GM23338 (cell line): ENCODE data around the gene WASHC2C.
"Not testable (repeated sequence)": the region's sequence is repeated elsewhere in the genome, so short reads cannot be mapped to it uniquely, and the experiment has no call there.

Experiments
- CREB1 ChIP-seq: fragments of 250-450 bp; sonication (Bioruptor Pico); IDR thresholded peaks from 2 replicates; pipeline ENCODE4 v1.5.0; 2020; ENCODE audit warnings: low read depth, mild to moderate bottlenecking, moderate library complexity
- EZH2 ChIP-seq: fragments of 200-600 bp; sonication (generic); IDR thresholded peaks from one replicate; pipeline ENCODE4 v1.8.0; 2017; ENCODE audit warnings: antibody characterized with exemption, mild to moderate bottlenecking, low read depth; ENCODE audit not compliant: unreplicated experiment
- EZH2phosphoT487 ChIP-seq: fragments of 200-600 bp; sonication (generic); IDR thresholded peaks from one replicate; pipeline ENCODE4 v1.8.1; 2018; ENCODE audit warnings: antibody characterized with exemption; ENCODE audit not compliant: unreplicated experiment
- JUNB ChIP-seq: IDR thresholded peaks from one replicate; pipeline ENCODE4 v1.6.1; 2016; ENCODE audit warnings: antibody characterized with exemption; ENCODE audit not compliant: unreplicated experiment
- NANOG ChIP-seq: IDR thresholded peaks from 2 replicates; pipeline ENCODE4 v1.6.1; 2016; ENCODE audit warnings: antibody characterized with exemption, borderline replicate concordance
- POLR2AphosphoS5 ChIP-seq: IDR thresholded peaks from 2 replicates; pipeline ENCODE4 v1.6.1; 2016; ENCODE audit warnings: antibody characterized with exemption, low read depth
- TF ChIP-seq, protein P1 (sequence below), 2 experiments: fragments of 200-600 bp in 1 of 2; sonication (generic) in 1 of 2; conservative IDR thresholded peaks; 2 replicates each; pipeline versions ENCODE4 v1.5.1 to v1.6.1; 2016 to 2017; ENCODE audit warnings: antibody characterized with exemption in 2 of 2, low read depth in 2 of 2, mild to moderate bottlenecking in 2 of 2, moderate library complexity in 1 of 2
- TF ChIP-seq, protein P2 (sequence below): IDR thresholded peaks from 2 replicates; pipeline ENCODE4 v1.6.1; 2016; ENCODE audit warnings: antibody characterized with exemption
- TF ChIP-seq, protein P3 (sequence below): IDR thresholded peaks from one replicate; pipeline ENCODE4 v1.6.1; 2018; ENCODE audit warnings: antibody characterized with exemption; ENCODE audit not compliant: unreplicated experiment

DNA sequence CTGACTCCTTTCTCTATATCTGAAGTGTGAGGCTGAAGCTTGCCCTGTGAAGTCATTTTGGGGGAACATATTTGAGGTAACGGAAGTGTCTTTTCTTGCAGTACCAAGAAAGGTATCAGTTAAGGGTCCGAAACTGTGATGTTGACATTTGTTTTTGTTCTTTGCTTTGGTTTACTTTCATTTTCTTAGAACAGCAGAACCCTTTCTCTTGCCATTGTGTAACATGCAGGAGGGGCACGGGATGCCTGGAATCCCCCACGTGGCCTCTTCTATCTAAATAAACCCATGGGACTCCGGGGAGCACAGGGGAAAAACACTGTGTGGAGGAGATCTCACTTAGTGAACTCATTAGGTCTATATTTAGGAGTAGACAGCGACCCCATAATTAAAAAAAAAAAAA is 34.6 kb downstream of the WASHC2C start:
- TF ChIP-seq, protein P1, sequence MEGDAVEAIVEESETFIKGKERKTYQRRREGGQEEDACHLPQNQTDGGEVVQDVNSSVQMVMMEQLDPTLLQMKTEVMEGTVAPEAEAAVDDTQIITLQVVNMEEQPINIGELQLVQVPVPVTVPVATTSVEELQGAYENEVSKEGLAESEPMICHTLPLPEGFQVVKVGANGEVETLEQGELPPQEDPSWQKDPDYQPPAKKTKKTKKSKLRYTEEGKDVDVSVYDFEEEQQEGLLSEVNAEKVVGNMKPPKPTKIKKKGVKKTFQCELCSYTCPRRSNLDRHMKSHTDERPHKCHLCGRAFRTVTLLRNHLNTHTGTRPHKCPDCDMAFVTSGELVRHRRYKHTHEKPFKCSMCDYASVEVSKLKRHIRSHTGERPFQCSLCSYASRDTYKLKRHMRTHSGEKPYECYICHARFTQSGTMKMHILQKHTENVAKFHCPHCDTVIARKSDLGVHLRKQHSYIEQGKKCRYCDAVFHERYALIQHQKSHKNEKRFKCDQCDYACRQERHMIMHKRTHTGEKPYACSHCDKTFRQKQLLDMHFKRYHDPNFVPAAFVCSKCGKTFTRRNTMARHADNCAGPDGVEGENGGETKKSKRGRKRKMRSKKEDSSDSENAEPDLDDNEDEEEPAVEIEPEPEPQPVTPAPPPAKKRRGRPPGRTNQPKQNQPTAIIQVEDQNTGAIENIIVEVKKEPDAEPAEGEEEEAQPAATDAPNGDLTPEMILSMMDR (conservative IDR thresholded peaks at IDR 0.05; ENCODE audit: low read depth in 2 of 2): not testable (repeated sequence)
- not testable (repeated sequence) for TF ChIP-seq POLR2AphosphoS5; CREB1 (CRISPR knock-in tag); EZH2; JUNB; EZH2phosphoT487; NANOG
- TF ChIP-seq, protein P2, sequence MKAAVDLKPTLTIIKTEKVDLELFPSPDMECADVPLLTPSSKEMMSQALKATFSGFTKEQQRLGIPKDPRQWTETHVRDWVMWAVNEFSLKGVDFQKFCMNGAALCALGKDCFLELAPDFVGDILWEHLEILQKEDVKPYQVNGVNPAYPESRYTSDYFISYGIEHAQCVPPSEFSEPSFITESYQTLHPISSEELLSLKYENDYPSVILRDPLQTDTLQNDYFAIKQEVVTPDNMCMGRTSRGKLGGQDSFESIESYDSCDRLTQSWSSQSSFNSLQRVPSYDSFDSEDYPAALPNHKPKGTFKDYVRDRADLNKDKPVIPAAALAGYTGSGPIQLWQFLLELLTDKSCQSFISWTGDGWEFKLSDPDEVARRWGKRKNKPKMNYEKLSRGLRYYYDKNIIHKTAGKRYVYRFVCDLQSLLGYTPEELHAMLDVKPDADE: not testable (repeated sequence)
- TF ChIP-seq, protein P3, sequence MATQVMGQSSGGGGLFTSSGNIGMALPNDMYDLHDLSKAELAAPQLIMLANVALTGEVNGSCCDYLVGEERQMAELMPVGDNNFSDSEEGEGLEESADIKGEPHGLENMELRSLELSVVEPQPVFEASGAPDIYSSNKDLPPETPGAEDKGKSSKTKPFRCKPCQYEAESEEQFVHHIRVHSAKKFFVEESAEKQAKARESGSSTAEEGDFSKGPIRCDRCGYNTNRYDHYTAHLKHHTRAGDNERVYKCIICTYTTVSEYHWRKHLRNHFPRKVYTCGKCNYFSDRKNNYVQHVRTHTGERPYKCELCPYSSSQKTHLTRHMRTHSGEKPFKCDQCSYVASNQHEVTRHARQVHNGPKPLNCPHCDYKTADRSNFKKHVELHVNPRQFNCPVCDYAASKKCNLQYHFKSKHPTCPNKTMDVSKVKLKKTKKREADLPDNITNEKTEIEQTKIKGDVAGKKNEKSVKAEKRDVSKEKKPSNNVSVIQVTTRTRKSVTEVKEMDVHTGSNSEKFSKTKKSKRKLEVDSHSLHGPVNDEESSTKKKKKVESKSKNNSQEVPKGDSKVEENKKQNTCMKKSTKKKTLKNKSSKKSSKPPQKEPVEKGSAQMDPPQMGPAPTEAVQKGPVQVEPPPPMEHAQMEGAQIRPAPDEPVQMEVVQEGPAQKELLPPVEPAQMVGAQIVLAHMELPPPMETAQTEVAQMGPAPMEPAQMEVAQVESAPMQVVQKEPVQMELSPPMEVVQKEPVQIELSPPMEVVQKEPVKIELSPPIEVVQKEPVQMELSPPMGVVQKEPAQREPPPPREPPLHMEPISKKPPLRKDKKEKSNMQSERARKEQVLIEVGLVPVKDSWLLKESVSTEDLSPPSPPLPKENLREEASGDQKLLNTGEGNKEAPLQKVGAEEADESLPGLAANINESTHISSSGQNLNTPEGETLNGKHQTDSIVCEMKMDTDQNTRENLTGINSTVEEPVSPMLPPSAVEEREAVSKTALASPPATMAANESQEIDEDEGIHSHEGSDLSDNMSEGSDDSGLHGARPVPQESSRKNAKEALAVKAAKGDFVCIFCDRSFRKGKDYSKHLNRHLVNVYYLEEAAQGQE: not testable (repeated sequence)
